H9 (cell line): ENCODE results near the gene CCR5. TPM values are rescaled to one million over a fixed set of nuclear protein-coding genes. Genes with fewer than 3 reads are reported as not detected.

Experiments used
- DNase-seq: peaks from one replicate; pipeline ENCODE4 v3.0.0-alpha.2; 2017
- H2AFZ ChIP-seq: one replicate; pipeline ENCODE4 v1.6.1; 2013; ENCODE audit warnings: mild to moderate bottlenecking, low read length, control low read depth, moderate library complexity
- H2AK5ac ChIP-seq: 2 replicates; pipeline ENCODE4 v1.6.1; 2013; ENCODE audit warnings: low read length, control low read depth, mixed read lengths; ENCODE audit not compliant: insufficient read length
- H2BK120ac ChIP-seq: one replicate; pipeline ENCODE4 v1.6.1; 2013; ENCODE audit warnings: low read depth, mild to moderate bottlenecking, low read length, control low read depth, inconsistent platforms; ENCODE audit not compliant: poor library complexity, severe bottlenecking
- H2BK12ac ChIP-seq: 2 replicates; pipeline ENCODE4 v1.6.1; 2013; ENCODE audit warnings: low read length, control low read depth, mixed read lengths, low read depth; ENCODE audit not compliant: insufficient read length
- H2BK15ac ChIP-seq: 2 replicates; pipeline ENCODE4 v1.6.1; 2013; ENCODE audit warnings: low read depth, low read length, control low read depth
- H2BK20ac ChIP-seq: one replicate; pipeline ENCODE4 v1.6.1; 2013; ENCODE audit warnings: low read depth, mild to moderate bottlenecking, low read length, control low read depth, inconsistent platforms; ENCODE audit not compliant: poor library complexity, severe bottlenecking
- H2BK5ac ChIP-seq: 2 replicates; pipeline ENCODE4 v1.6.1; 2013; ENCODE audit warnings: low read length, control low read depth, mixed read lengths; ENCODE audit not compliant: insufficient read length
- H3K14ac ChIP-seq: 2 replicates; pipeline ENCODE4 v1.6.1; 2013; ENCODE audit warnings: low read length, control low read depth; ENCODE audit not compliant: insufficient read depth
- H3K18ac ChIP-seq: 2 replicates; pipeline ENCODE4 v1.6.1; 2013; ENCODE audit warnings: low read depth, mild to moderate bottlenecking, mixed read lengths, low read length, control low read depth; ENCODE audit not compliant: insufficient read length
- H3K23ac ChIP-seq: 2 replicates; pipeline ENCODE4 v1.6.1; 2013; ENCODE audit warnings: low read length, control low read depth, mixed read lengths, low read depth; ENCODE audit not compliant: insufficient read length
- H3K23me2 ChIP-seq: 2 replicates; pipeline ENCODE4 v1.6.1; 2013; ENCODE audit warnings: low read depth, mild to moderate bottlenecking, mixed read lengths, low read length, control low read depth; ENCODE audit not compliant: insufficient read length, poor library complexity, severe bottlenecking
- H3K27ac ChIP-seq: 2 replicates; pipeline ENCODE4 v1.5.1; 2013; ENCODE audit warnings: low read length, control low read depth, mixed read lengths, low read depth; ENCODE audit not compliant: insufficient read length
- H3K27me3 ChIP-seq: 2 replicates; pipeline ENCODE4 v1.6.1; 2013; ENCODE audit warnings: low read length, control low read depth, inconsistent platforms; ENCODE audit not compliant: insufficient read depth
- H3K4ac ChIP-seq: 2 replicates; pipeline ENCODE4 v1.6.1; 2013; ENCODE audit warnings: low read depth, mild to moderate bottlenecking, control low read depth, inconsistent platforms, low read length, moderate library complexity
- H3K4me1 ChIP-seq: 2 replicates; pipeline ENCODE4 v1.6.1; 2013; ENCODE audit warnings: low read length, control low read depth, inconsistent platforms; ENCODE audit not compliant: insufficient read depth
- H3K4me2 ChIP-seq: 2 replicates; pipeline ENCODE4 v1.6.1; 2013; ENCODE audit warnings: low read length, control low read depth, mixed read lengths; ENCODE audit not compliant: insufficient read length, insufficient read depth
- H3K56ac ChIP-seq: 2 replicates; pipeline ENCODE4 v1.6.1; 2013; ENCODE audit warnings: low read depth, mild to moderate bottlenecking, mixed read lengths, low read length, control low read depth; ENCODE audit not compliant: insufficient read length
- H3K79me1 ChIP-seq: 2 replicates; pipeline ENCODE4 v1.6.1; 2013; ENCODE audit warnings: low read depth, mild to moderate bottlenecking, moderate library complexity, low read length, control low read depth, inconsistent platforms; ENCODE audit not compliant: insufficient read depth, poor library complexity, severe bottlenecking
- H3K79me2 ChIP-seq: 2 replicates; pipeline ENCODE4 v1.6.1; 2013; ENCODE audit warnings: low read length, control low read depth, inconsistent platforms; ENCODE audit not compliant: insufficient read depth
- H3K9ac ChIP-seq: 2 replicates; pipeline ENCODE4 v1.6.1; 2013; ENCODE audit warnings: low read length, control low read depth, mixed read lengths; ENCODE audit not compliant: insufficient read length; ENCODE audit errors: extremely low read depth
- H3K9me3 ChIP-seq: one replicate; pipeline ENCODE4 v1.6.1; 2013; ENCODE audit warnings: low read depth, low read length, inconsistent platforms; ENCODE audit not compliant: control insufficient read depth
- H3T11ph ChIP-seq: one replicate; pipeline ENCODE4 v1.6.1; 2013; ENCODE audit warnings: mild to moderate bottlenecking, low read length, control low read depth, inconsistent platforms
- H4K20me1 ChIP-seq: one replicate; pipeline ENCODE4 v1.6.1; 2013; ENCODE audit not compliant: control insufficient read depth, insufficient read length, insufficient read depth
- H4K5ac ChIP-seq: 2 replicates; pipeline ENCODE4 v1.6.1; 2013; ENCODE audit warnings: low read depth, mild to moderate bottlenecking, mixed read lengths, low read length, control low read depth; ENCODE audit not compliant: insufficient read length
- H4K8ac ChIP-seq: replicated peaks from 2 replicates; pipeline ENCODE4 v1.6.1; 2013; ENCODE audit warnings: low read length, control low read depth, mixed read lengths, low read depth; ENCODE audit not compliant: insufficient read length
- H4K91ac ChIP-seq: 2 replicates; pipeline ENCODE4 v1.6.1; 2013; ENCODE audit warnings: low read depth, mild to moderate bottlenecking, moderate library complexity, mixed read lengths, low read length, control low read depth; ENCODE audit not compliant: insufficient read length
- H3K27ac Mint-ChIP-seq, 3 experiments: 2 replicates in 2 of 3; 3 replicates in 1 of 3; pipeline ENCODE4 v1.8.0; 2020 to 2021; ENCODE audit warnings: mixed read lengths in 3 of 3, mild to moderate bottlenecking in 1 of 3, moderate library complexity in 1 of 3
- H3K27me3 Mint-ChIP-seq: 2 replicates; pipeline ENCODE4 v1.8.0; 2021; ENCODE audit warnings: low read depth, mild to moderate bottlenecking, moderate library complexity, mixed read lengths
- H3K36me3 Mint-ChIP-seq, 3 experiments: 2 replicates in 2 of 3; 3 replicates in 1 of 3; pipeline ENCODE4 v1.8.0; 2020 to 2021; ENCODE audit warnings: low read depth in 3 of 3, mixed read lengths in 3 of 3; ENCODE audit not compliant: insufficient read depth in 1 of 3
- H3K4me1 Mint-ChIP-seq, 2 experiments: 2 replicates each; pipeline ENCODE4 v1.8.0; 2020; ENCODE audit warnings: mixed read lengths in 2 of 2
- H3K4me3 Mint-ChIP-seq, 2 experiments: 2 replicates in 1 of 2; 3 replicates in 1 of 2; pipeline ENCODE4 v1.8.0; 2020 to 2021; ENCODE audit warnings: mild to moderate bottlenecking in 2 of 2, mixed read lengths in 2 of 2, moderate library complexity in 1 of 2
- H3K9me3 Mint-ChIP-seq, 2 experiments: 2 replicates in 1 of 2; 3 replicates in 1 of 2; pipeline ENCODE4 v1.8.0; 2020; ENCODE audit warnings: mild to moderate bottlenecking in 2 of 2, mixed read lengths in 2 of 2, moderate library complexity in 1 of 2
- WGBS: extraction: QIAGEN DNeasy Blood & Tissue Kit; methylation state at CpG from one replicate; pipeline ENCODE4 v1.1.7; 2013; ENCODE audit warnings: missing lambda C conversion rate, low lambda C conversion rate, mixed read lengths; ENCODE audit not compliant: insufficient read length; ENCODE audit errors: extremely low coverage; 5-methylcytosine and 5-hydroxymethylcytosine counted together
- total RNA-seq: library from RNA; stranded (reverse); gene quantifications from 2 replicates; pipeline ENCODE4 v1.2.1, GENCODE V29; 2021
- TF ChIP-seq, protein P1 (sequence below): fragments of 200-600 bp; sonication (generic); conservative IDR thresholded peaks from 3 replicates; pipeline ENCODE4 v1.8.0; 2021; ENCODE audit warnings: antibody characterized with exemption, mild to moderate bottlenecking

CCR5 gene
- total RNA-seq, 1 experiment from 2014 or later = not detected

DNA sequence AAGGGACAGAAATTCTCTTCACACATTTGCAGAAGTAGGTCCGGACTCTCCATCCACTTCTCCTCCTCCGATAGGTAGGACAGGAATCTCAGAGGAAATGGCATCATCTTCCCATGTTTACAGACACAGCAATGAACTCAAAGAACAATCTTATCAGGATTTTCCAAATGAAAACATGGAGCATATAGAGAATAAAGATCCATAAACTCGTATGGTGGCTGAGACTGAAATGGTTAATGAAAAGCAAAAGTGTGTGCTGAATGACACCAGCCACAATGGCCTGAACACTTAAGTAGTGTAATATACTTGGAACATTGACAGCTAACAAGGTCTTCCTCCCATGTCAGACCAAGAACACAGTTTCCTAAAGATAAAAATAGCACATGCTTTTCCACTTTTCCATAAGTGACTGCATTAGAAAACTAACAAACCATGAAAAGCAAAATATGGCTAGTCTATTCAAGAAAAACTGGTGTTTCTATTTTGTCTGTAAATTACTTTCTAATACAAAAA, 42.1 kb downstream of the CCR5 start:
- H3K4me1 Mint-ChIP-seq = peaks cover 10 to 14% of the 10 kb centered on the region in 2 experiments
- Histone ChIP-seq H3K23ac (no peak overlapping the region), H2AFZ (no peak overlapping the region), H3K4me1 (no peaks in the 10 kb centered on the region), H3K56ac (no peak overlapping the region), H2BK15ac (no peak overlapping the region), H3K4ac (no peak overlapping the region), H2AK5ac (no peak overlapping the region), H2BK12ac (no peak overlapping the region), H4K8ac (no peak overlapping the region), H2BK120ac (no peak overlapping the region), H3K27me3 (no peaks in the 10 kb centered on the region), H3K18ac (no peak overlapping the region), H2BK20ac (no peak overlapping the region), H3T11ph (no peak overlapping the region), H3K23me2 (no peaks in the 10 kb centered on the region), H4K5ac (no peak overlapping the region), H3K4me2 (no peak overlapping the region), H4K91ac (no peak overlapping the region), H3K27ac (no peak overlapping the region), H2BK5ac (no peak overlapping the region), H3K14ac (no peak overlapping the region), H3K79me1 (no peaks in the 10 kb centered on the region), H3K9me3 (no peaks in the 10 kb centered on the region), H4K20me1 (no peaks in the 10 kb centered on the region), H3K9ac (no peak overlapping the region), H3K79me2 (no peaks in the 10 kb centered on the region)
- WGBS = no CpG with 5 or more reads among the region's 3 CpGs
- no peaks in the 10 kb centered on the region; the same call in 1 of the 2 replicates for H3K27me3 Mint-ChIP-seq
- H3K4me3 Mint-ChIP-seq = no peak overlapping the region
- no peak for DNase-seq
- H3K9me3 Mint-ChIP-seq = no peaks in the 10 kb centered on the region; a peak in 1 of 5 replicates
- no peak overlapping the region for H3K27ac Mint-ChIP-seq
- no peaks in the 10 kb centered on the region for H3K36me3 Mint-ChIP-seq
- TF ChIP-seq, protein P1, sequence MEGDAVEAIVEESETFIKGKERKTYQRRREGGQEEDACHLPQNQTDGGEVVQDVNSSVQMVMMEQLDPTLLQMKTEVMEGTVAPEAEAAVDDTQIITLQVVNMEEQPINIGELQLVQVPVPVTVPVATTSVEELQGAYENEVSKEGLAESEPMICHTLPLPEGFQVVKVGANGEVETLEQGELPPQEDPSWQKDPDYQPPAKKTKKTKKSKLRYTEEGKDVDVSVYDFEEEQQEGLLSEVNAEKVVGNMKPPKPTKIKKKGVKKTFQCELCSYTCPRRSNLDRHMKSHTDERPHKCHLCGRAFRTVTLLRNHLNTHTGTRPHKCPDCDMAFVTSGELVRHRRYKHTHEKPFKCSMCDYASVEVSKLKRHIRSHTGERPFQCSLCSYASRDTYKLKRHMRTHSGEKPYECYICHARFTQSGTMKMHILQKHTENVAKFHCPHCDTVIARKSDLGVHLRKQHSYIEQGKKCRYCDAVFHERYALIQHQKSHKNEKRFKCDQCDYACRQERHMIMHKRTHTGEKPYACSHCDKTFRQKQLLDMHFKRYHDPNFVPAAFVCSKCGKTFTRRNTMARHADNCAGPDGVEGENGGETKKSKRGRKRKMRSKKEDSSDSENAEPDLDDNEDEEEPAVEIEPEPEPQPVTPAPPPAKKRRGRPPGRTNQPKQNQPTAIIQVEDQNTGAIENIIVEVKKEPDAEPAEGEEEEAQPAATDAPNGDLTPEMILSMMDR = no peak
